Measurements from ENCODE around the gene UBE4B. TPM values are rescaled to one million over a fixed set of nuclear protein-coding genes. Genes with fewer than 3 reads are reported as not detected.
"Not testable (repeated sequence)": the region's sequence is repeated elsewhere in the genome, so short reads cannot be mapped to it uniquely, and the experiment has no call there.

UBE4B gene
- polyA plus RNA-seq, 3 donors: 6.0 to 34.6 (median 9.2) TPM

GRCh38 chr1:10071640-10072039 lies 38.9 kb downstream of the UBE4B start:
- peaks cover 8 to 33% of the 10 kb centered on the region in 2 donors for H3K36me3 ChIP-seq (replicated peaks in 1 of 2; ENCODE audit: control insufficient read depth in 1 of 2, insufficient read depth in 2 of 2, low read length in 2 of 2)
- intact Hi-C loops (cut with micrococcal nuclease): no loop called here

DNA sequence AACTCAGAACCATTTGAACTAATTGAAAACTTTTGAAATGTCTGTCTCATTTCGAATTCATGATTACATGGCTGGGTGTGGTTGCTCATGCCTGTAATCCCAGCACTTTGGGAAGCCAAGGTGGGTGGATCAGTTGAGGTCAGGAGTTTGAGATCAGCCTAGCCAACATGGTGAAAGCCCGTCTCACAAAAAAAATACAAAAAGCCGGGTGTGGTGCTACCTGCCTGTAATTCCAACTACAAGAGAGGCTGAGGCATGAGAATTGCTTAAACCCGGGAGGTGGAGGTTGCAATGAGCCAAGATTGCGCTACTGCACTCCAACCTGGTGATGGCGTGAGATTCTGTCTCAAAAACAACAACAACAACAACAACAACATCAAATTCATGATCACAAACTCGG lies 40.6 kb downstream of the UBE4B start:
- H3K27me3 ChIP-seq (ENCODE audit: control insufficient read depth in 2 of 2, insufficient read depth in 2 of 2, low read length in 2 of 2); H3K9ac ChIP-seq (ENCODE audit: insufficient read depth, low read length, poor library complexity, severe bottlenecking); intact Hi-C loops (cut with micrococcal nuclease); DNase-seq; H3K4me3 ChIP-seq (replicated peaks in 1 of 3; ENCODE audit: low read depth in 2 of 3, low read length in 3 of 3); H3K9me3 ChIP-seq (replicated peaks in 1 of 2; ENCODE audit: control insufficient read depth in 1 of 2, insufficient read depth in 1 of 2, low read length in 2 of 2); H3K4me3 Mint-ChIP-seq; H3K27ac ChIP-seq (ENCODE audit: low read depth in 1 of 2, low read length in 2 of 2); H3K27me3 Mint-ChIP-seq (ENCODE audit: low read depth in 3 of 3); H3K4me2 ChIP-seq (replicated peaks; ENCODE audit: extremely low read depth, low read length, poor library complexity, severe bottlenecking); H3K9me3 Mint-ChIP-seq; H2AFZ ChIP-seq (ENCODE audit: insufficient read depth, low read depth, low read length, poor library complexity, severe bottlenecking): not testable (repeated sequence)
- Histone ChIP-seq H4K20me1 (ENCODE audit: insufficient read depth, low read length) (peaks cover 94% of the 10 kb centered on the region), H3K36me3 (replicated peaks in 1 of 2; ENCODE audit: control insufficient read depth in 1 of 2, insufficient read depth in 2 of 2, low read length in 2 of 2) (peaks cover 8 to 45% of the 10 kb centered on the region in 2 donors), H3K79me2 (ENCODE audit: insufficient read depth, low read length) (peaks cover 57% of the 10 kb centered on the region), H3K4me1 (ENCODE audit: control insufficient read depth in 1 of 2, insufficient read depth in 2 of 2, low read length in 2 of 2) (peaks cover 15 to 23% of the 10 kb centered on the region in 2 donors)
- H3K4me1 Mint-ChIP-seq: peaks cover 30% of the 10 kb centered on the region
- H3K36me3 Mint-ChIP-seq: peaks cover 42 to 55% of the 10 kb centered on the region in 2 donors
- 78% methylated on average over 3 of the region's 7 CpGs for WGBS (ENCODE audit: insufficient coverage)
- peak overlapping the region in 2 of 7 donors; percentile 54 to 63 for H3K27ac Mint-ChIP-seq

More at GRCh38 chr1:10071640-10072039, 38.9 kb downstream of the UBE4B start:
- Mint-ChIP-seq H3K4me3 (no peak overlapping the region), H3K27ac (no peak overlapping the region), H3K36me3 (peaks cover 34 to 47% of the 10 kb centered on the region in 2 donors), H3K9me3 (no peaks in the 10 kb centered on the region), H3K4me1 (peaks cover 44% of the 10 kb centered on the region), H3K27me3 (ENCODE audit: low read depth in 3 of 3) (peaks cover 0 to 2% (median 0%) of the 10 kb centered on the region in 3 donors)
- WGBS (ENCODE audit: insufficient coverage): 100% methylated on average over 2 of the region's 6 CpGs
- no peak overlapping the region for H2AFZ ChIP-seq (ENCODE audit: insufficient read depth, low read depth, low read length, poor library complexity, severe bottlenecking)
- no peak overlapping the region for H3K4me2 ChIP-seq (replicated peaks; ENCODE audit: extremely low read depth, low read length, poor library complexity, severe bottlenecking)
- no peak overlapping the region for H3K9ac ChIP-seq (ENCODE audit: insufficient read depth, low read length, poor library complexity, severe bottlenecking)
- no peak overlapping the region for H3K27ac ChIP-seq (ENCODE audit: low read depth in 1 of 2, low read length in 2 of 2)
- H3K27me3 ChIP-seq (ENCODE audit: control insufficient read depth in 2 of 2, insufficient read depth in 2 of 2, low read length in 2 of 2): no peaks in the 10 kb centered on the region
- H3K4me1 ChIP-seq (ENCODE audit: control insufficient read depth in 1 of 2, insufficient read depth in 2 of 2, low read length in 2 of 2): peaks cover 30 to 41% of the 10 kb centered on the region in 2 donors
- no peak for DNase-seq
- H4K20me1 ChIP-seq (ENCODE audit: insufficient read depth, low read length): peaks cover 96% of the 10 kb centered on the region
- H3K79me2 ChIP-seq (ENCODE audit: insufficient read depth, low read length): peaks cover 56% of the 10 kb centered on the region
- H3K9me3 ChIP-seq (replicated peaks in 1 of 2; ENCODE audit: control insufficient read depth in 1 of 2, insufficient read depth in 1 of 2, low read length in 2 of 2): no peaks in the 10 kb centered on the region
- no peak overlapping the region for H3K4me3 ChIP-seq (replicated peaks in 1 of 3; ENCODE audit: low read depth in 2 of 3, low read length in 3 of 3)
- TF ChIP-seq, protein P1, sequence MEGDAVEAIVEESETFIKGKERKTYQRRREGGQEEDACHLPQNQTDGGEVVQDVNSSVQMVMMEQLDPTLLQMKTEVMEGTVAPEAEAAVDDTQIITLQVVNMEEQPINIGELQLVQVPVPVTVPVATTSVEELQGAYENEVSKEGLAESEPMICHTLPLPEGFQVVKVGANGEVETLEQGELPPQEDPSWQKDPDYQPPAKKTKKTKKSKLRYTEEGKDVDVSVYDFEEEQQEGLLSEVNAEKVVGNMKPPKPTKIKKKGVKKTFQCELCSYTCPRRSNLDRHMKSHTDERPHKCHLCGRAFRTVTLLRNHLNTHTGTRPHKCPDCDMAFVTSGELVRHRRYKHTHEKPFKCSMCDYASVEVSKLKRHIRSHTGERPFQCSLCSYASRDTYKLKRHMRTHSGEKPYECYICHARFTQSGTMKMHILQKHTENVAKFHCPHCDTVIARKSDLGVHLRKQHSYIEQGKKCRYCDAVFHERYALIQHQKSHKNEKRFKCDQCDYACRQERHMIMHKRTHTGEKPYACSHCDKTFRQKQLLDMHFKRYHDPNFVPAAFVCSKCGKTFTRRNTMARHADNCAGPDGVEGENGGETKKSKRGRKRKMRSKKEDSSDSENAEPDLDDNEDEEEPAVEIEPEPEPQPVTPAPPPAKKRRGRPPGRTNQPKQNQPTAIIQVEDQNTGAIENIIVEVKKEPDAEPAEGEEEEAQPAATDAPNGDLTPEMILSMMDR (IDR thresholded peaks at IDR 0.05): no peak

Measured in CD14-positive monocyte (primary cell).